HG02588 (cell line): ENCODE data around the gene AK1.

ENCODE experiments used
- ATAC-seq: cut with Tn5 transposase; IDR thresholded peaks from one replicate; pipeline ENCODE4 v1.9.1; 2021; ENCODE audit warnings: mild to moderate bottlenecking, moderate library complexity; ENCODE audit not compliant: unreplicated experiment

AK1 gene

DNA sequence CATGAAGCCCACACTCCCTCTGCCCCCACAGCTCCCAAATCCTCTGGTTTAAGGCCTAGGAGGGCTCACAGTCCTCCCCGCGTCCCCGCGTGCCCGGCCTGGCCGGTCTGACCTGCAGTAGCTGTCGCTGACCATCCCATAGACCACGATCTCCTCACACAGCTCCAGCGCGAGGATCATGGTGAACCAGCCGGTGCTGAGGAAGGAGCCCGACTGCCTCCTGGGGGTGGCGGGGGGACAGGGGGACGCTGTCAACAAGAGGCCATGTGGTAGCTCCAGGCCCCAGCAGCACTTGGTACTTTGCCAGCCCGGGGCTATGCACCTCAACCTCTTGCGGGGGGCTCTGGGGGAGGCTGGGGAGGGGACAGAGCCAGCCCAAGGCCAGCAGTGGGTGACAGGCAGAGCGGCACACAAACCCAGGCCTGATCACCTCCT, 32.4 kb upstream of the AK1 start:
- no peak for ATAC-seq

DNA sequence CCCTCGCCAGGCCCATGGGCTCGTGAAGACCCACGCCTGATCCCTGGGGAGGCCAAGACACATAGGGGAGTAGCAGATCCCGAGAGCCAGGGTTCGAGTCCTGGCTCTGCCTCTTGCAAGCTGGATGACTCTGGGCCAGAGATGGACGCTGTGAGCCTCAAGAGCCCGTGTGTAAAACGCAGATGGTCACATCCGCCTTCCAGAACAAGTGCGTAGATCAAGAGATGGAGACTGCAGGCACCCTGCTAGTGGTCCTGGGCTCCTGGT, 31.1 kb upstream of the AK1 start:
- no peak for ATAC-seq

DNA sequence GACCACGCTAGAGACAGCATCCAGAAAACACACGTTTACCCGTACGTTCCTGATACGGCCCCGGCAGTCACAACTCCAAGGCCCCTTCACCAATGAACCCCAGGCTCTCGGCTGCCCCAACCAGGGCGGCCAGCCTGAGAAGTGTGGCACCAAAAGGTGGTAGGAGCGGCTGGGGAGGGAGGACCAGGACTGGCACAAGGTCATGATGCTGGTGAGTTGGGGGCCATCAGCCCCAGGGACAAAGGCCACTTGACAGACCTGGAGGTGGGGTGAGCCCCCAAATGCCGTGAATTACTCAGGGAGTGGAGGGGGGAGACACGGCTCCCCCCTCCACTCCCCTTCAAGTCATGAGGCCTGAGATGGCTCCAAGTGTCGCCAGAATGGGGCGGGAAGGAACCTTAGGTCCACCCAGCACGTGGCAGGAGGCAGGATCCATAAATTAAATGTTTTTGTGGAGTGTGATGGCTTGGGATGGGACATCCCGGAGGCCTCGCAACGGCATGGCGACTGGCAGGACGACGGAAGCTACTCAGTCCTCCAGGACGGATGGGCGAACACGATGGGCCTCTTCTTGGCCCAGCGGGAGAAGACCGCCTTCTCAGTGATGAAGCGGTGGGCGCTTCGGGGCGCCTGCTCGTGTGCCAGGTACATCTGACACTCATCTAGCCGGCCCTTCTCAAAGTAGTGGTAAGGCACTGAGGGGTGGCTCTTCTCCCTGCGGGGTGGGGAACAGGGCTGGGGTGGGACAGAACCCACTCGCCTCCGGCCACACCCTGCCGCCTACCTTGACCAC, 30.6 kb upstream of the AK1 start:
- ATAC-seq, result no peak

DNA sequence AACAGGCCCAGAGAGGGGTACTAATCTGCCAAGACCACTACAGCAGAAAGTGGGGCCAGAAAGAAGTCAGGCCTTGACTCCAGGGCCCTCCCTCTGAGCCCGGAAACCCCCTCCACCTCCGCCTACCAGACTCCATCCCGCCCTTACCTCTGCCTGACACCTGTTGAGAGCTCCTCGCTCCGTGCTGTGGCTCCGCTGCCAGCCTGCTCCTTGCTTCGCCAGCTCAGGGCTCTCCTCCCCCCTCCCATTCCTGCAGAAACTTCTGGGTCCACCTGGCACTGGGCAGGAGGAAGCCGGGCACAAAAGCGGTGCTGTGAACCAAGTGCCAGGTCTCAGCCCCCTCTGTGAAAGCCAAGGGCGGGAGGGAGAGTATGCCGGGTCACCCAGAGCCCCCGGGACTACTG, 28.3 kb upstream of the AK1 start:
- no peak for ATAC-seq

DNA sequence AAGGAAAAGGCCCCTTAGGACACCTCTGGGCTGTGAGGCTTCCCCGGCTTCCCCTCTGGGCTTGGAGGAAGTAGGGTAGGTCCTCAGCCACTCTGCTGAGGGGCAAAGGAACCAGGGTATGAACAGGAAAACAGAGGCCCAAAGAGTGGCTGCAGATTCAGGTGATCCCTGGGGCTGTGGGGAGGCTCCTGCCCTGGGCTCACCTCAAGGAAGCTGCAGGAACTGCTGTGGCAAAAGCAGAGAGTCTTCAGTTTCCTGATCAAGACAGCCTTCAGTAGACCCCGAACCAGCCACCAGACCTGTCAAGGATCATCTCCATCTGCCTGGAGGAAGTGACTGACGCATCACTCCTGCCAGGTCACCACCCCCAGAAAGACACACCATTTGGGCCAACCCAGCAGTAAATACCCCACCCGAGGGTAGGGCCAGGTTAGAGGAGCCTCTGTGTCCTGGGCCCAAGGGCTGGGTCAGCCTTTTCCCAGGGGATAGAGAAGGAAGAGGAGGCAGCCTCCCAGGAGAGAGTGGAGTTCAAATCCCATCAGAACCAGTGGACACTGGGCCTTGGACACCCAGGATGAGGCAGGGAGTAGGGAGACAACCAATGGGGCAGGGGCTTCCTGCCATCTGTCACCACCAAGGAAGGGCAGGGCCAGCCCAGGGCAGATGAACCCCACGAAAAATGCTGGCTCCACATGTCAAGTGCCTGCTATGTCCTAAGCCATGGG, 27.7 kb upstream of the AK1 start:
- ATAC-seq, result no peak

GRCh38 chr9:127904561-127905003, 27.1 kb upstream of the AK1 start:
- no peak for ATAC-seq

GRCh38 chr9:127903557-127904475, 26.3 kb upstream of the AK1 start:
- no peak for ATAC-seq

DNA sequence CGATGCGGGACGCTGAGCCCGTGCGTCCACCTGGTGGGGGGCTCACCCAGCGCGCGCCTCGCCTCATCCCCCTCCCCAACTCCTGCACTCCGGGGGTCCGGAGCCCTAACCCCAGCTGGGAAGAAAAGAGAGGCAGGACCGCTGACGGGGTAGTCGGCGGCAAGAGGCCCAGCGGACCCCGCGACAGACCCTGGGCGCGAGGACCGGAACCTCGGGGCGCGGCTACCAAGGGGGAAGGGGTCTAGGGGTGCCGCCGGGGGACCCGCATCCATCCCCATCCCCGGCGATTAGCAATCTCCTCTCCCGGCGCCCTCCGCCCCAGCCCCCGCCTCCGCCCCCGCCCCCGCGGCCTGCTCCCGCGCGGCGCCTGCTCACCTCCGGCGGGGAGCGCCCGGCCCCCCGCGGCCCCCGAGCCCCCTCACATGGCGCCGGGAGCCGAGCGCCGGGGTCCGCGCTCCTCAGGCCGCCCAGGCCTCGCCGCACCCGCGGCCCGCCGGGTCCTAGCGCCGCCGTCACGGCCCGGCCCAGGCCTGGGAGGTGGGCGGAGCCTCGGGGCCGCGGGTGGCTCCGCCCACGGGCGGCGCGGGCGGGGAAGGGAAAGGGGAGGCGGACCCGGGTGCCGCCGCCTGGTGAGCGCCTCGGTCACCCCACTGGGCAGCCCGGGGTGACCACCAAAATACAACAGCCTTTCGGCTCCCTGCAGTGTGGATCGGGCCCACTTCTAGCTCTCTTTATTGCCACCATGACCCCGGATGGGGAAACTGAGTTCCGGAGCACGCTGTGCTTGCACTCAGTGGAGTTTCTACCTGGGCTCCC, 21.9 kb upstream of the AK1 start, which contains the start of gene ST6GALNAC6:
TSS of gene ST6GALNAC6 (minus strand) at position 476 of the 816 bp plus-strand sequence. CDS start 1,622 bp downstream, outside the sequence.
- ATAC-seq, result peak; percentile 54

DNA sequence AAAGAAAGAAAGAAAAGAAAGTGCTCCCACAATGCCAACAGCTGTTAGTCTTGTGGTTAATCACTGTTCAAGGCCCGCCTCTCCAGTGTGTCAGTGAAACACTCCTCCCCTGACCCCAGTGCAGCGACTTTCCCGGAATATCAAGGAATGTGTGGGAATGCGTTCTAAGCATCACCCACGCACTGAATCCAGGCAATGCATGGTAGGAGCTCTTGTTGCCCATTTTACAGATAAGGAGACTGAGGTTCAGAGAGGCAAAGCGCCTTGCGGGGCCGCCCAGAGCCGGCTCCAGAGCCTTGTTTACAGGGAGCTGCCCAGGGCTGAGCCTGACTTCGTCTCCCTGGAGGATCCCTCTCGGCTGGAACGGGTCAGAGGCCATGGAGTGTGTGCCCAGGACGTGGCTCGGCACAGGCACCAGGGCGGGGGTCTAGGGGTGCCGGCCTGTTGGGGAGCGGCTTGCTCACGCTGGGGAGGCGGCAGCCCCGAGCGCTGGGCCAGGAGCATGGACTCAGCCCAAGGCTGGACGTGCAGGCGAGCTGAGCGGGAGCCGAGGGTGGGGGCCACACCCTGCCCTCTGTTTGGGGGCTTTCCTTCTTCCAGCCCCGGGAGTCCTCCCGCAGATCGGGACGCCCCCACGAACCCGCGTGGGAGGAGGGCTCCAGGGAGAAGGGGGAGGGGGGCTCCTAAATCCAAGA, 21.1 kb upstream of the AK1 start:
- ATAC-seq, result no peak

- ATAC-seq, result no peak
Measured at GRCh38 chr9:127897193-127897692, 19.8 kb upstream of the AK1 start.

GRCh38 chr9:127896395-127897192, 19.1 kb upstream of the AK1 start:
- no peak for ATAC-seq

- ATAC-seq, result no peak
Measured at GRCh38 chr9:127895811-127896210, 18.3 kb upstream of the AK1 start.

- ATAC-seq, result no peak
Measured at GRCh38 chr9:127893392-127893791, 15.9 kb upstream of the AK1 start.

GRCh38 chr9:127892831-127893230, 15.4 kb upstream of the AK1 start:
- no peak for ATAC-seq

GRCh38 chr9:127890053-127890452, 12.6 kb upstream of the AK1 start:
- no peak for ATAC-seq

DNA sequence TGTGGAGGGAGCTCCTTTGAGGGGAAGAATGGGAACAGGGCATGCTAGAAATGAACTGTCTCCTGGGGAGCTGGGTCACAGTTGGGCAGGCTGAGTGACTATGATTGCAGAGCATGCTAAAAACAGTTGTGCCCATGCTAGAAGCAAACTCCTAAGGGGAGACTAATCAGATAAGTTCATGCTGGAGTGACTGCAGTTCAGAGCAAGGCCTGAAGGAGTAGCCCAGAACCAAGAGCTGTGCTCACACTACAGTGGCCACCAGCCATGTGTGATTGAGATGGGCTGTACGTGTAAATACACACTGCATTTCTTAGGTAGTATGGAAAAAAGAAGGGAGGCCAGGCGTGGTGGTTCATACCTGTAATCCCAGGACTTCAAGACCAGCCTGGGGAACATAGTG, 10.3 kb upstream of the AK1 start:
- ATAC-seq, result no peak

DNA sequence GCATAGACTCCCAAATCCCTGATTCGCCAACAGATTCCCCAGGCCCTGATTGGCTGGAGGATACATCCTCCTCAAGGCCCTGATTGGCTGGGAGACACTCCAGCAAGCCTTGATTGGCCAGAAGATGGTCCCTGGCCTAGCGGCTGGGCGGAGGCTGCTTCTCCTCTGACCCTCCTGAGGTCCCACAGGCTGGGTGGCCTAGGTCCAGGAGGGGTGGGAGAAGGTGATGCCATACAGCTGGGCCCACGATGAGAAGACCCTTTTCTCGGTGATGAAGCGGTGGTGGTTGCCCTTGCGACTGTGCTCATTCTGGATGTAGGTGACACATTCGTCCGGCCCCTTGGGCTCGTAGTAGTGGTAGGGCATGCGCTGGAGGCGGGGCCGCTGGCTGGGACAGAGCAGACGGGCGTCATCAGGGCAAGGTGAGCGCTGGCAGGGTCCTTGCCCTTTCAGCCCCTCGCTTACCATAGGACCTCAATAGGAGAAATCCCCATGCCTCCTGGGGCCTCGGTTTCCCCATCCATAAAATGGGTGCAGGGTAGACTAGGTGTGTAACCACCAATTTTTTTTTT, 9.0 kb upstream of the AK1 start:
- no peak for ATAC-seq

GRCh38 chr9:127885508-127886281, 8.2 kb upstream of the AK1 start:
- no peak for ATAC-seq
